K562 (cell line): Measurements from ENCODE around the gene TMEM45A. TPM values are rescaled to one million over a fixed set of nuclear protein-coding genes. Genes with fewer than 3 reads are reported as not detected.

Experiments used
- ATAC-seq: fragments of 200-7000 bp; cut with Tn5 transposase; 3 replicates; pipeline ENCODE4 v1.9.1; 2020; ENCODE audit warnings: moderate library complexity
- BruUV-seq: library from RNA; stranded (reverse); fragments of 400-500 nt; replicated peaks from 2 replicates; lab custom pipeline; 2021; lab: Mats Ljungman, UMichigan
- CTCF ChIA-PET: fragments of 300-600 bp; formaldehyde crosslinking; extraction: SDS; loops from one replicate; lab custom pipeline; 2021; ENCODE audit warnings: low intra/inter-chr PET ratio; lab: Yijun Ruan, JAX
- POLR2A ChIA-PET: fragments of 300-600, 350-650 bp; sonication (Branson Sonifier 250); formaldehyde crosslinking; extraction: SDS; loops from one replicate; lab custom pipeline; 2021; ENCODE audit warnings: antibody characterized with exemption, inconsistent platforms; lab: Yijun Ruan, JAX
- DNase-seq, 4 experiments: peaks; one replicate each; pipeline versions ENCODE4 v3.0.0 to v3.0.0-alpha.2; 2011 to 2018; ENCODE audit warnings: low spot score in 3 of 4, mixed read lengths in 3 of 4; ENCODE audit errors: extremely low read depth in 1 of 4
- FAIRE-seq: peaks from 2 replicates; lab custom pipeline; 2011; peaks lifted over from hg19 to GRCh38; lab: Jason Lieb, UNC
- H2AFZ ChIP-seq: 2 replicates; pipeline ENCODE4 v1.6.0; 2011; ENCODE audit warnings: low read depth, low read length, control low read depth, inconsistent platforms
- H3K27ac ChIP-seq: fragments of 200-600 bp; 3 replicates; pipeline ENCODE4 v1.8.0; 2011; ENCODE audit warnings: low read depth, mild to moderate bottlenecking, control low read depth, inconsistent platforms, low read length, moderate library complexity, mixed read lengths; ENCODE audit errors: extremely low read depth
- H3K27me3 ChIP-seq, 2 experiments: fragments of 300-600 bp in 1 of 2; 2 replicates in 1 of 2; 3 replicates in 1 of 2; pipeline versions ENCODE4 v1.6.0 to v1.8.0; 2011; ENCODE audit warnings: inconsistent platforms in 2 of 2, low read length in 2 of 2, mild to moderate bottlenecking in 1 of 2, mixed read lengths in 1 of 2, moderate library complexity in 1 of 2; ENCODE audit not compliant: control insufficient read depth in 2 of 2, insufficient read depth in 2 of 2
- H3K36me3 ChIP-seq: fragments of 300-600 bp; 3 replicates; pipeline ENCODE4 v1.8.0; 2011; ENCODE audit warnings: mild to moderate bottlenecking, low read length, inconsistent platforms; ENCODE audit not compliant: control insufficient read depth, insufficient read depth
- H3K4me1 ChIP-seq, 2 experiments: fragments of 200-600 bp in 1 of 2; replicated peaks in 1 of 2; 2 replicates in 1 of 2; 3 replicates in 1 of 2; pipeline versions ENCODE4 v1.5.1 to v1.8.0; 2011; ENCODE audit warnings: inconsistent platforms in 2 of 2, low read length in 2 of 2, mild to moderate bottlenecking in 1 of 2, mixed read lengths in 1 of 2, moderate library complexity in 1 of 2; ENCODE audit not compliant: control insufficient read depth in 2 of 2, insufficient read depth in 2 of 2
- H3K4me2 ChIP-seq: 2 replicates; pipeline ENCODE4 v1.6.1; 2011; ENCODE audit warnings: low read length, control low read depth, inconsistent platforms, mixed read lengths; ENCODE audit not compliant: insufficient read depth
- H3K4me3 ChIP-seq: fragments of 200-600 bp; sonication (generic), shearing (Covaris generic); 2 replicates; pipeline ENCODE4 v1.5.1; 2016; ENCODE audit warnings: control low read depth, inconsistent platforms
- H3K79me2 ChIP-seq: fragments of 200-600 bp; 3 replicates; pipeline ENCODE4 v1.8.0; 2011; ENCODE audit warnings: low read length, inconsistent platforms; ENCODE audit not compliant: control insufficient read depth, insufficient read depth
- H3K9ac ChIP-seq, 2 experiments: 2 replicates each; pipeline versions ENCODE4 v1.6.0 to v1.6.1; 2011; ENCODE audit warnings: low read depth in 2 of 2, low read length in 2 of 2, control low read depth in 1 of 2, inconsistent platforms in 1 of 2, mild to moderate bottlenecking in 1 of 2, mixed read lengths in 1 of 2; ENCODE audit not compliant: insufficient read depth in 1 of 2
- H3K9me1 ChIP-seq: one replicate; pipeline ENCODE4 v1.6.0; 2011; ENCODE audit warnings: inconsistent platforms, mild to moderate bottlenecking, low read length, moderate library complexity; ENCODE audit not compliant: control insufficient read depth, insufficient read depth
- H3K9me3 ChIP-seq: replicated peaks from 2 replicates; pipeline ENCODE4 v1.5.1; 2011; ENCODE audit warnings: low read depth, low read length, inconsistent platforms; ENCODE audit not compliant: control insufficient read depth, insufficient read depth
- H4K20me1 ChIP-seq: replicated peaks from 2 replicates; pipeline ENCODE4 v1.6.1; 2011; ENCODE audit warnings: low read length, inconsistent platforms, mixed read lengths; ENCODE audit not compliant: control insufficient read depth, insufficient read depth
- C11orf30 ChIP-seq: fragments of 450-650 bp; IDR thresholded peaks from 2 replicates; pipeline ENCODE4 v1.6.1; 2016; ENCODE audit warnings: low read depth, mild to moderate bottlenecking
- CBFA2T3 ChIP-seq: fragments of 450-650 bp; IDR thresholded peaks from 2 replicates; pipeline ENCODE4 v1.6.1; 2017
- CBX5 ChIP-seq: IDR thresholded peaks from 2 replicates; pipeline ENCODE4 v1.6.1; 2014; ENCODE audit warnings: low read depth, borderline replicate concordance
- EGR1 ChIP-seq: fragments of 450-650 bp; conservative IDR thresholded peaks from 2 replicates; pipeline ENCODE4 v1.6.1; 2017; ENCODE audit warnings: mild to moderate bottlenecking
- HMBOX1 ChIP-seq: sonication (generic); IDR thresholded peaks from 2 replicates; pipeline ENCODE4 v1.6.1; 2016
- PHB2 ChIP-seq: fragments of 450-650 bp; IDR thresholded peaks from 2 replicates; pipeline ENCODE4 v1.6.1; 2017; ENCODE audit warnings: low read depth
- PRMT5 ChIP-seq: sonication (generic); formaldehyde crosslinking; IDR thresholded peaks from 2 replicates; pipeline ENCODE4 v1.5.0; 2020; ENCODE audit warnings: missing genetic modification reagents
- RBM25 ChIP-seq: fragments of 200-400 bp; formaldehyde crosslinking; IDR thresholded peaks from 2 replicates; pipeline ENCODE4 v1.6.1; 2018; ENCODE audit warnings: low read length, low read depth, moderate library complexity; ENCODE audit not compliant: severe bottlenecking
- SETDB1 ChIP-seq: IDR thresholded peaks from one replicate; pipeline ENCODE4 v1.6.1; 2012; ENCODE audit warnings: low read length, control low read depth, inconsistent platforms
- SMAD4 ChIP-seq: fragments of 250-450 bp; sonication (Bioruptor Pico); conservative IDR thresholded peaks from 2 replicates; pipeline ENCODE4 v1.8.0; 2021; ENCODE audit warnings: inconsistent platforms, mild to moderate bottlenecking, moderate library complexity
- ZNF232 ChIP-seq: sonication (generic); formaldehyde crosslinking; IDR thresholded peaks from 2 replicates; pipeline ENCODE4 v1.8.0; 2022; ENCODE audit warnings: mild to moderate bottlenecking, missing genetic modification reagents
- ZNF561 ChIP-seq: fragments of 450-650 bp; formaldehyde crosslinking; conservative IDR thresholded peaks from 2 replicates; pipeline ENCODE4 v1.4.0; 2020; ENCODE audit warnings: mild to moderate bottlenecking, moderate library complexity
- WGBS: fragments of 100-300 bp; shearing (Covaris generic); methylation state at CpG from one replicate; pipeline ENCODE4 v1.1.6; 2016; ENCODE audit warnings: low coverage, mixed read lengths; ENCODE audit not compliant: insufficient coverage; ENCODE audit errors: missing lambda C conversion rate; 5-methylcytosine and 5-hydroxymethylcytosine counted together
- in situ Hi-C: fragments of 300-500 bp; cut with MboI; formaldehyde crosslinking; loops from 4 replicates; pipeline ENCODE4 v1.15.0; 2018; ENCODE audit warnings: inconsistent platforms, mixed read lengths
- intact Hi-C: fragments of 100-400 bp; cut with micrococcal nuclease; formaldehyde crosslinking; loops from 2 replicates; pipeline ENCODE4 v1.14.2; 2022
- polyA plus RNA-seq, 8 experiments: library from polyadenylated mRNA; depleted of rRNA in 4 of 8; stranded (reverse) in 5 of 8; unstranded in 3 of 8; fragments of >200 nt; fragmentation: Nextera tagmentation in 2 of 8; fragmentation: Illumina TruSeq in 1 of 8; extraction: Ambion mirVana in 2 of 8; extraction: Trizol in 1 of 8; gene quantifications; 2 replicates each; pipeline versions ENCODE4 v1.2.1 to v1.2.3, GENCODE V29; 2011 to 2014; ENCODE audit warnings: inconsistent platforms in 1 of 8, missing spikeins in 1 of 8
- total RNA-seq, 7 experiments: library from RNA; depleted of rRNA in 6 of 7; stranded (reverse); fragments of >200 nt in 6 of 7; fragmentation: Illumina TruSeq in 2 of 7; extraction: Trizol in 2 of 7; gene quantifications; 2 replicates each; pipeline versions ENCODE4 v1.2.1 to v1.2.3, GENCODE V29; 2011 to 2021; ENCODE audit warnings: low replicate concordance in 1 of 7

The TMEM45A gene
- total and polyA plus RNA-seq, 9 of the 15 experiments (the other 6 are each of a cell fraction or from before 2014, with no cell fraction given) = 0.41 to 4.1 (median 0.95) TPM

GRCh38 chr3:100538339-100538706 lies 45.9 kb downstream of the TMEM45A start:
- H3K4me3 ChIP-seq = no peak overlapping the region
- no peaks in the 10 kb centered on the region for H3K9me1 ChIP-seq
- TF ChIP-seq PRMT5 (CRISPR knock-in tag) (no peak), C11orf30 (no peak), PHB2 (no peak), HMBOX1 (no peak), ZNF561 (no peak), SETDB1 (no peak), RBM25 (no peak), CBX5 (no peak), ZNF232 (CRISPR knock-in tag) (no peak), SMAD4 (CRISPR knock-in tag) (no peak), CBFA2T3 (no peak), EGR1 (no peak)
- TF ChIP-seq, all 486 proteins: peak for 0
- POLR2A ChIA-PET = no interaction called here
- no peaks in the 10 kb centered on the region for H3K79me2 ChIP-seq
- H3K27me3 ChIP-seq = no peaks in the 10 kb centered on the region
- DNase-seq (no peak), ATAC-seq (no peak), FAIRE-seq (no peak)
- no peaks in the 10 kb centered on the region for H3K9me3 ChIP-seq
- intact Hi-C loops = no loop called here
- no peaks in the 10 kb centered on the region; a peak in 2 of 5 replicates for H3K4me1 ChIP-seq
- in situ Hi-C loops = no loop called here
- 0% methylated on average over 1 of the region's 1 CpG for WGBS
- H2AFZ ChIP-seq = no peak overlapping the region
- no peak overlapping the region for H3K9ac ChIP-seq
- H3K4me2 ChIP-seq = no peak overlapping the region
- H4K20me1 ChIP-seq = no peaks in the 10 kb centered on the region
- no peak overlapping the region for H3K27ac ChIP-seq
- CTCF ChIA-PET = no interaction called here
- no TSS peak for BruUV-seq
- no peaks in the 10 kb centered on the region for H3K36me3 ChIP-seq
